IPS-18a (cell line): ENCODE data around the gene ACR.
"Not testable (repeated sequence)": the region's sequence is repeated elsewhere in the genome, so short reads cannot be mapped to it uniquely, and the experiment has no call there.

ENCODE experiments used
- H3K27ac ChIP-seq: one replicate; pipeline ENCODE4 v1.5.1; 2013; ENCODE audit warnings: low read length
- H3K27me3 ChIP-seq: one replicate; pipeline ENCODE4 v1.6.1; 2013; ENCODE audit warnings: mild to moderate bottlenecking, low read length; ENCODE audit not compliant: control insufficient read depth, insufficient read depth
- H3K36me3 ChIP-seq: one replicate; pipeline ENCODE4 v1.6.1; 2013; ENCODE audit warnings: low read depth, low read length; ENCODE audit not compliant: control insufficient read depth
- H3K4me1 ChIP-seq: one replicate; pipeline ENCODE4 v1.6.1; 2013; ENCODE audit warnings: low read depth, low read length; ENCODE audit not compliant: control insufficient read depth
- H3K4me3 ChIP-seq: one replicate; pipeline ENCODE4 v1.5.1; 2013; ENCODE audit warnings: low read length
- H3K9ac ChIP-seq: one replicate; pipeline ENCODE4 v1.6.1; 2013; ENCODE audit warnings: mild to moderate bottlenecking, low read length, moderate library complexity
- H3K9me3 ChIP-seq: one replicate; pipeline ENCODE4 v1.6.1; 2013; ENCODE audit warnings: low read depth, low read length; ENCODE audit not compliant: control insufficient read depth

ACR gene

GRCh38 chr22:50744424-50744823 lies 6.4 kb downstream of the ACR start:
- H3K4me1 ChIP-seq, H3K36me3 ChIP-seq, H3K27ac ChIP-seq, H3K9me3 ChIP-seq, H3K27me3 ChIP-seq, H3K9ac ChIP-seq, H3K4me3 ChIP-seq: not testable (repeated sequence)

GRCh38 chr22:50747521-50747920 lies 9.5 kb downstream of the ACR start:
- H3K9ac ChIP-seq = not testable (repeated sequence)

GRCh38 chr22:50748630-50749029 lies 10.6 kb downstream of the ACR start:
- H3K9me3 ChIP-seq, H3K4me1 ChIP-seq, H3K9ac ChIP-seq, H3K4me3 ChIP-seq, H3K27me3 ChIP-seq, H3K36me3 ChIP-seq, H3K27ac ChIP-seq: not testable (repeated sequence)

More at GRCh38 chr22:50747521-50747920, 9.5 kb downstream of the ACR start:
- H3K4me1 ChIP-seq, H3K27me3 ChIP-seq, H3K4me3 ChIP-seq, H3K27ac ChIP-seq, H3K36me3 ChIP-seq, H3K9me3 ChIP-seq: not testable (repeated sequence)

GRCh38 chr22:50749302-50750074 lies 11.5 kb downstream of the ACR start:
- not testable (repeated sequence) for H3K9ac ChIP-seq, H3K4me3 ChIP-seq, H3K9me3 ChIP-seq, H3K27me3 ChIP-seq, H3K27ac ChIP-seq, H3K36me3 ChIP-seq, H3K4me1 ChIP-seq

- H3K36me3 ChIP-seq, H3K4me3 ChIP-seq, H3K4me1 ChIP-seq, H3K9ac ChIP-seq, H3K9me3 ChIP-seq, H3K27ac ChIP-seq: not testable (repeated sequence)
- peaks cover 43% of the 10 kb centered on the region for H3K27me3 ChIP-seq
Measured at GRCh38 chr22:50755251-50755650, 17.2 kb downstream of the ACR start.

GRCh38 chr22:50756406-50756805 lies 18.4 kb downstream of the ACR start:
- H3K27me3 ChIP-seq = peaks cover 47% of the 10 kb centered on the region
- H3K36me3 ChIP-seq, H3K4me1 ChIP-seq, H3K9me3 ChIP-seq, H3K27ac ChIP-seq, H3K4me3 ChIP-seq: not testable (repeated sequence)
- peak overlapping the region; percentile 56 for H3K9ac ChIP-seq

- peak overlapping the region; percentile 56 for H3K9ac ChIP-seq
- peaks cover 47% of the 10 kb centered on the region for H3K27me3 ChIP-seq
- not testable (repeated sequence) for H3K4me1 ChIP-seq, H3K36me3 ChIP-seq, H3K9me3 ChIP-seq, H3K27ac ChIP-seq
- H3K4me3 ChIP-seq = peak overlapping the region; percentile 58
Measured at GRCh38 chr22:50756949-50757491, 19.0 kb downstream of the ACR start.

- H3K36me3 ChIP-seq, H3K4me3 ChIP-seq, H3K4me1 ChIP-seq, H3K27ac ChIP-seq, H3K9me3 ChIP-seq, H3K9ac ChIP-seq: not testable (repeated sequence)
- peaks cover 41% of the 10 kb centered on the region for H3K27me3 ChIP-seq
Measured at GRCh38 chr22:50759597-50760341, 21.8 kb downstream of the ACR start.

GRCh38 chr22:50761829-50762228 lies 23.8 kb downstream of the ACR start:
- not testable (repeated sequence) for H3K4me3 ChIP-seq, H3K9ac ChIP-seq
- H3K27me3 ChIP-seq = peaks cover 27% of the 10 kb centered on the region

GRCh38 chr22:50764288-50764687 lies 26.3 kb downstream of the ACR start:
- H3K27ac ChIP-seq, H3K36me3 ChIP-seq, H3K4me1 ChIP-seq, H3K4me3 ChIP-seq, H3K27me3 ChIP-seq, H3K9me3 ChIP-seq, H3K9ac ChIP-seq: not testable (repeated sequence)

More at GRCh38 chr22:50761829-50762228, 23.8 kb downstream of the ACR start:
- not testable (repeated sequence) for H3K4me1 ChIP-seq, H3K27ac ChIP-seq, H3K9me3 ChIP-seq, H3K36me3 ChIP-seq

- H3K27ac ChIP-seq, H3K27me3 ChIP-seq, H3K9me3 ChIP-seq, H3K4me1 ChIP-seq, H3K36me3 ChIP-seq, H3K4me3 ChIP-seq, H3K9ac ChIP-seq: not testable (repeated sequence)
Measured at GRCh38 chr22:50775132-50775531, 37.1 kb downstream of the ACR start.

GRCh38 chr22:50777631-50778030 lies 39.6 kb downstream of the ACR start:
- not testable (repeated sequence) for H3K9me3 ChIP-seq, H3K4me3 ChIP-seq, H3K27me3 ChIP-seq, H3K4me1 ChIP-seq, H3K27ac ChIP-seq, H3K36me3 ChIP-seq, H3K9ac ChIP-seq
